CD8-positive, alpha-beta memory T cell (primary cell): ENCODE results near the gene PIK3CD. TPM values are rescaled to one million over a fixed set of nuclear protein-coding genes. Genes with fewer than 3 reads are reported as not detected.

Experiments used
- CTCF ChIA-PET: fragments of 350-600 bp; sonication (Branson Sonifier 250); formaldehyde crosslinking; loops from one replicate; lab custom pipeline; 2021; ENCODE audit warnings: antibody characterized with exemption; lab: Charles Lee
- POLR2A ChIA-PET: fragments of 350-600 bp; sonication (Branson Sonifier 250); formaldehyde crosslinking; loops from one replicate; lab custom pipeline; 2021; ENCODE audit warnings: antibody characterized with exemption; lab: Charles Lee
- DNase-seq, 5 donors: peaks; one replicate each; pipeline versions ENCODE4 v3.0.0 to v3.0.0-alpha.2; 2020 to 2022; ENCODE audit warnings: mixed read lengths in 1 of 5
- H3K27ac ChIP-seq: one replicate; pipeline ENCODE4 v1.7.0; 2013; ENCODE audit warnings: low read depth, mild to moderate bottlenecking, low read length, moderate library complexity
- H3K27me3 ChIP-seq: 2 replicates; pipeline ENCODE4 v1.7.0; 2013; ENCODE audit warnings: low read length, mild to moderate bottlenecking; ENCODE audit not compliant: insufficient read depth, poor library complexity, severe bottlenecking
- H3K36me3 ChIP-seq: 2 replicates; pipeline ENCODE4 v1.7.0; 2013; ENCODE audit warnings: mild to moderate bottlenecking, low read length, moderate library complexity; ENCODE audit not compliant: insufficient read depth
- H3K4me1 ChIP-seq: 2 replicates; pipeline ENCODE4 v1.7.0; 2013; ENCODE audit warnings: mild to moderate bottlenecking, low read length, moderate library complexity; ENCODE audit not compliant: insufficient read depth
- H3K4me3 ChIP-seq: 2 replicates; pipeline ENCODE4 v1.7.0; 2013; ENCODE audit warnings: mild to moderate bottlenecking, low read length
- H3K9me3 ChIP-seq: 2 replicates; pipeline ENCODE4 v1.7.0; 2013; ENCODE audit warnings: mild to moderate bottlenecking, low read length
- H3K27ac Mint-ChIP-seq, 8 donors: one replicate each; pipeline ENCODE4 v1.8.0; 2020 to 2021; ENCODE audit warnings: mixed read lengths in 8 of 8, mild to moderate bottlenecking in 6 of 8, inconsistent platforms in 3 of 8, moderate library complexity in 3 of 8
- H3K27me3 Mint-ChIP-seq, 2 donors: one replicate each; pipeline ENCODE4 v1.8.0; 2020 to 2021; ENCODE audit warnings: mixed read lengths in 2 of 2, mild to moderate bottlenecking in 1 of 2, moderate library complexity in 1 of 2
- H3K36me3 Mint-ChIP-seq, 3 donors: one replicate each; pipeline ENCODE4 v1.8.0; 2020 to 2021; ENCODE audit warnings: mixed read lengths in 3 of 3, inconsistent platforms in 1 of 3, mild to moderate bottlenecking in 1 of 3
- H3K4me1 Mint-ChIP-seq, 3 donors: one replicate each; pipeline ENCODE4 v1.8.0; 2020 to 2021; ENCODE audit warnings: mixed read lengths in 3 of 3, inconsistent platforms in 1 of 3, mild to moderate bottlenecking in 1 of 3
- H3K4me3 Mint-ChIP-seq, 7 donors: one replicate each; pipeline ENCODE4 v1.8.0; 2020 to 2021; ENCODE audit warnings: mixed read lengths in 7 of 7, mild to moderate bottlenecking in 6 of 7, moderate library complexity in 4 of 7, inconsistent platforms in 2 of 7
- H3K9me3 Mint-ChIP-seq, 5 donors: one replicate each; pipeline ENCODE4 v1.8.0; 2020 to 2022; ENCODE audit warnings: mixed read lengths in 5 of 5, mild to moderate bottlenecking in 3 of 5, moderate library complexity in 2 of 5, inconsistent platforms in 1 of 5
- polyA plus RNA-seq: library from polyadenylated mRNA; unstranded; fragments of 300-500 nt; fragmentation: Illumina TruSeq; gene quantifications from one replicate; pipeline ENCODE4 v1.2.3, GENCODE V29; 2021
- total RNA-seq, 2 experiments: library from RNA; stranded (reverse); gene quantifications; one replicate each; pipeline ENCODE4 v1.2.3, GENCODE V29; 2021

The PIK3CD gene
- total and polyA plus RNA-seq, 3 experiments from 2014 or later = 109 to 165 (median 157) TPM

- no peaks in the 10 kb centered on the region for H3K9me3 ChIP-seq
- peak; percentile 54 to 86 (median 70) for DNase-seq
- Mint-ChIP-seq H3K9me3 (no peaks in the 10 kb centered on the region), H3K36me3 (peaks cover 0 to 34% (median 11%) of the 10 kb centered on the region in 3 donors), H3K27me3 (no peaks in the 10 kb centered on the region), H3K4me1 (peaks cover 59 to 81% (median 74%) of the 10 kb centered on the region in 3 donors), H3K4me3 (peak overlapping the region; percentile 77 to 92 (median 82)), H3K27ac (peak overlapping the region; percentile 83 to 95 (median 92))
- peaks cover 9% of the 10 kb centered on the region for H3K36me3 ChIP-seq
- ChIA-PET CTCF (interaction anchor here (0.7 to 11.2 kb wide), 10 partner anchors 11 to 97 kb away, joined by 3 to 86 read pairs (median 4); partner anchors contain the start of gene PIK3CD), POLR2A (interaction anchor here (0.6 to 2.4 kb wide), 8 partner anchors 12 to 549 kb away, joined by 3 to 24 read pairs (median 6); no protein-coding TSS in a partner anchor)
- peak overlapping the region; percentile 81 for H3K4me3 ChIP-seq
- H3K27me3 ChIP-seq = no peaks in the 10 kb centered on the region
- H3K4me1 ChIP-seq = peaks cover 67% of the 10 kb centered on the region
- H3K27ac ChIP-seq = peak overlapping the region; percentile 65
Observed at GRCh38 chr1:9687120-9687873, 35.8 kb downstream of the PIK3CD start.

GRCh38 chr1:9687874-9688582 lies 36.5 kb downstream of the PIK3CD start:
- peaks cover 67% of the 10 kb centered on the region for H3K4me1 ChIP-seq
- Mint-ChIP-seq H3K9me3 (no peaks in the 10 kb centered on the region), H3K4me1 (peaks cover 62 to 82% (median 78%) of the 10 kb centered on the region in 3 donors)

GRCh38 chr1:9688599-9688998 lies 37.1 kb downstream of the PIK3CD start:
- ChIA-PET POLR2A (interaction anchor here (0.6 to 2.4 kb wide), 5 partner anchors 13 to 62 kb away, joined by 3 to 24 read pairs (median 5); no protein-coding TSS in a partner anchor), CTCF (interaction anchor here (1.2 to 11.2 kb wide), 11 partner anchors 12 to 95 kb away, joined by 3 to 86 read pairs (median 5); partner anchors contain the start of gene PIK3CD)
- no peaks in the 10 kb centered on the region for H3K27me3 Mint-ChIP-seq
- Histone ChIP-seq H3K4me1 (peaks cover 63% of the 10 kb centered on the region), H3K27me3 (no peaks in the 10 kb centered on the region), H3K4me3 (peak overlapping the region; percentile 81), H3K36me3 (peaks cover 9% of the 10 kb centered on the region), H3K27ac (peak overlapping the region; percentile 51), H3K9me3 (no peaks in the 10 kb centered on the region)
- peak overlapping the region; percentile 77 to 92 (median 82) for H3K4me3 Mint-ChIP-seq
- H3K9me3 Mint-ChIP-seq = no peaks in the 10 kb centered on the region
- H3K4me1 Mint-ChIP-seq = peaks cover 61 to 80% (median 76%) of the 10 kb centered on the region in 3 donors
- peak in 1 of 5 donors; percentile 28 for DNase-seq
- peak overlapping the region; percentile 42 to 95 (median 84) for H3K27ac Mint-ChIP-seq
- H3K36me3 Mint-ChIP-seq = peaks cover 2 to 36% (median 11%) of the 10 kb centered on the region in 3 donors

More at GRCh38 chr1:9687874-9688582, 36.5 kb downstream of the PIK3CD start:
- Histone ChIP-seq H3K4me3 (peak overlapping the region; percentile 81), H3K27ac (peak overlapping the region; percentile 65), H3K27me3 (no peaks in the 10 kb centered on the region), H3K36me3 (peaks cover 9% of the 10 kb centered on the region), H3K9me3 (no peaks in the 10 kb centered on the region)
- peak overlapping the region; percentile 77 to 92 (median 82) for H3K4me3 Mint-ChIP-seq
- ChIA-PET CTCF (interaction anchor here (1.1 to 11.2 kb wide), 12 partner anchors 11 to 96 kb away, joined by 3 to 86 read pairs (median 4); partner anchors contain the start of gene PIK3CD), POLR2A (interaction anchor here (0.6 to 2.4 kb wide), 8 partner anchors 12 to 61 kb away, joined by 3 to 24 read pairs (median 6); no protein-coding TSS in a partner anchor)
- H3K36me3 Mint-ChIP-seq = peaks cover 0 to 38% (median 11%) of the 10 kb centered on the region in 3 donors
- no peaks in the 10 kb centered on the region for H3K27me3 Mint-ChIP-seq
- DNase-seq = peak in 1 of 5 donors; percentile 31
- H3K27ac Mint-ChIP-seq = peak overlapping the region; percentile 83 to 95 (median 90)

- H3K4me3 ChIP-seq = peak overlapping the region; percentile 81
- H3K4me1 Mint-ChIP-seq = peaks cover 61 to 80% (median 76%) of the 10 kb centered on the region in 3 donors
Observed at GRCh38 chr1:9689011-9689706, 37.6 kb downstream of the PIK3CD start.

GRCh38 chr1:9689971-9690381 lies 38.4 kb downstream of the PIK3CD start:
- H3K4me3 ChIP-seq = peak overlapping the region; percentile 25
- peaks cover 4 to 42% (median 14%) of the 10 kb centered on the region in 3 donors for H3K36me3 Mint-ChIP-seq
- H3K27me3 ChIP-seq = no peaks in the 10 kb centered on the region
- H3K9me3 ChIP-seq = no peaks in the 10 kb centered on the region
- peak overlapping the region; percentile 6 for H3K27ac ChIP-seq
- POLR2A ChIA-PET = interaction anchor here (1.7 kb wide), 2 partner anchors 35 to 61 kb away, joined by 6 read pairs; no protein-coding TSS in a partner anchor
- CTCF ChIA-PET = interaction anchor here (1.3 to 11.2 kb wide), 4 partner anchors 27 to 61 kb away, joined by 3 to 86 read pairs (median 14); no protein-coding TSS in a partner anchor
- H3K27me3 Mint-ChIP-seq = no peaks in the 10 kb centered on the region
- peak overlapping the region; percentile 75 to 97 (median 89) for H3K4me3 Mint-ChIP-seq
- H3K4me1 Mint-ChIP-seq = peaks cover 61 to 79% (median 75%) of the 10 kb centered on the region in 3 donors
- DNase-seq = no peak
- H3K27ac Mint-ChIP-seq = peak overlapping the region; percentile 24 to 95 (median 86)
- peaks cover 64% of the 10 kb centered on the region for H3K4me1 ChIP-seq
- no peaks in the 10 kb centered on the region for H3K9me3 Mint-ChIP-seq
- H3K36me3 ChIP-seq = peaks cover 13% of the 10 kb centered on the region

More at GRCh38 chr1:9689011-9689706, 37.6 kb downstream of the PIK3CD start:
- peaks cover 13% of the 10 kb centered on the region for H3K36me3 ChIP-seq
- H3K27ac ChIP-seq = peak overlapping the region; percentile 51
- H3K27me3 Mint-ChIP-seq = no peaks in the 10 kb centered on the region
- H3K27me3 ChIP-seq = no peaks in the 10 kb centered on the region
- H3K4me3 Mint-ChIP-seq = peak overlapping the region; percentile 77 to 92 (median 82)
- peaks cover 4 to 36% (median 13%) of the 10 kb centered on the region in 3 donors for H3K36me3 Mint-ChIP-seq
- peak; percentile 77 to 88 (median 80) for DNase-seq
- ChIA-PET CTCF (interaction anchor here (1.2 to 11.2 kb wide), 8 partner anchors 20 to 95 kb away, joined by 3 to 86 read pairs (median 5); partner anchors contain the start of gene PIK3CD), POLR2A (interaction anchor here (0.8 to 2.4 kb wide), 4 partner anchors 13 to 62 kb away, joined by 3 to 24 read pairs (median 4); no protein-coding TSS in a partner anchor)
- H3K4me1 ChIP-seq = peaks cover 64% of the 10 kb centered on the region
- H3K27ac Mint-ChIP-seq = peak overlapping the region in 6 of 8 donors; percentile 42 to 95 (median 88)
- no peaks in the 10 kb centered on the region for H3K9me3 ChIP-seq
- no peaks in the 10 kb centered on the region for H3K9me3 Mint-ChIP-seq

GRCh38 chr1:9690440-9691107 lies 39.0 kb downstream of the PIK3CD start:
- Mint-ChIP-seq H3K27me3 (no peaks in the 10 kb centered on the region), H3K9me3 (no peaks in the 10 kb centered on the region), H3K27ac (peak overlapping the region; percentile 71 to 95 (median 88)), H3K36me3 (peaks cover 4 to 46% (median 15%) of the 10 kb centered on the region in 3 donors), H3K4me1 (peaks cover 65 to 82% (median 77%) of the 10 kb centered on the region in 3 donors), H3K4me3 (peak overlapping the region; percentile 75 to 97 (median 89))
- Histone ChIP-seq H3K36me3 (peaks cover 13% of the 10 kb centered on the region), H3K4me1 (peaks cover 61% of the 10 kb centered on the region), H3K9me3 (no peaks in the 10 kb centered on the region), H3K27me3 (no peaks in the 10 kb centered on the region), H3K27ac (no peak overlapping the region), H3K4me3 (peak overlapping the region; percentile 25)
- no peak for DNase-seq
- ChIA-PET CTCF (interaction anchor here (1.3 to 11.2 kb wide), 3 partner anchors 12 to 62 kb away, joined by 3 to 86 read pairs (median 7); no protein-coding TSS in a partner anchor), POLR2A (interaction anchor here (0.5 to 1.7 kb wide), 4 partner anchors 23 to 62 kb away, joined by 3 to 6 read pairs (median 4); no protein-coding TSS in a partner anchor)
